ENCODE results near the gene IMPA2.
"Not testable (repeated sequence)": the region's sequence is repeated elsewhere in the genome, so short reads cannot be mapped to it uniquely, and the experiment has no call there.

Gene IMPA2

DNA sequence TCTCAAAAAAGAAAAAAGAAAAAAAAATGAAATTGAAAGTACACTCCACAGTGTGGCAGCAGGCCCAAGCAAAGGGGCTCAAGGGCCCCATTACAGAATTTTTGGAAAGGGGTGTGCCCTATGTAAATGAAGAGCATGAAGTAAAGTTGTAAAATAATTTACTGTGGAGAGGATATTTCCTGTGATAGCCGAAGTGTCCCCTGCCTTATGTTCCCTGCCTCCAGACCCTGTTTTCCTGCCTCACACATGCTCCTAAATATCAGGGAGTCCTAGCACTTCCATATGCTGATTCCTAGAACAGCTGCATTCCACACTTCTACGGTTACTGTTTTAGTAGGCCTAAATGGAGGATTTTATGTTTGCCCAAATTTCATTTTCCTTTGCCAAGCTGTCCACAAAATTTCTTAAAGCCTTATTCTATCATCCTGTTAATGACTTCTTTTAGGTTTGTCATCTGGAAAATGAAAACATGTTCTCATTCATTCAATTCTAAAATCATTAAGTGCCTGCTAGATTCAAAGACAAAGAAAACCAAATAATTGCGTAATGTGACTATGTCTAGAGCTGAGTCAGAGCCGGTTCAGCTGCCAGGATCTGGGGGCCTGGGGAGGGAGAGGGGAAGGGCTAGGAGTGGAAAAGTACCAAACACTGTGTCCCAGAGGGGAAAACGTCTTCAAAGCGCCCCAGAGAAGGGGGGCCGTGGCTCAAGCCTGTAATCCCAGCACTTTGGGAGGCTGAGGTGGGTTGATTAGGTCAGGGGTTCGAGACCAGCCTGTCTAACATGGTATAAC, 25.9 kb upstream of the IMPA2 start:
- H3K27ac ChIP-seq = no peak overlapping the region
- TF ChIP-seq, protein P1, sequence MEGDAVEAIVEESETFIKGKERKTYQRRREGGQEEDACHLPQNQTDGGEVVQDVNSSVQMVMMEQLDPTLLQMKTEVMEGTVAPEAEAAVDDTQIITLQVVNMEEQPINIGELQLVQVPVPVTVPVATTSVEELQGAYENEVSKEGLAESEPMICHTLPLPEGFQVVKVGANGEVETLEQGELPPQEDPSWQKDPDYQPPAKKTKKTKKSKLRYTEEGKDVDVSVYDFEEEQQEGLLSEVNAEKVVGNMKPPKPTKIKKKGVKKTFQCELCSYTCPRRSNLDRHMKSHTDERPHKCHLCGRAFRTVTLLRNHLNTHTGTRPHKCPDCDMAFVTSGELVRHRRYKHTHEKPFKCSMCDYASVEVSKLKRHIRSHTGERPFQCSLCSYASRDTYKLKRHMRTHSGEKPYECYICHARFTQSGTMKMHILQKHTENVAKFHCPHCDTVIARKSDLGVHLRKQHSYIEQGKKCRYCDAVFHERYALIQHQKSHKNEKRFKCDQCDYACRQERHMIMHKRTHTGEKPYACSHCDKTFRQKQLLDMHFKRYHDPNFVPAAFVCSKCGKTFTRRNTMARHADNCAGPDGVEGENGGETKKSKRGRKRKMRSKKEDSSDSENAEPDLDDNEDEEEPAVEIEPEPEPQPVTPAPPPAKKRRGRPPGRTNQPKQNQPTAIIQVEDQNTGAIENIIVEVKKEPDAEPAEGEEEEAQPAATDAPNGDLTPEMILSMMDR (conservative IDR thresholded peaks at IDR 0.05) = no peak

DNA sequence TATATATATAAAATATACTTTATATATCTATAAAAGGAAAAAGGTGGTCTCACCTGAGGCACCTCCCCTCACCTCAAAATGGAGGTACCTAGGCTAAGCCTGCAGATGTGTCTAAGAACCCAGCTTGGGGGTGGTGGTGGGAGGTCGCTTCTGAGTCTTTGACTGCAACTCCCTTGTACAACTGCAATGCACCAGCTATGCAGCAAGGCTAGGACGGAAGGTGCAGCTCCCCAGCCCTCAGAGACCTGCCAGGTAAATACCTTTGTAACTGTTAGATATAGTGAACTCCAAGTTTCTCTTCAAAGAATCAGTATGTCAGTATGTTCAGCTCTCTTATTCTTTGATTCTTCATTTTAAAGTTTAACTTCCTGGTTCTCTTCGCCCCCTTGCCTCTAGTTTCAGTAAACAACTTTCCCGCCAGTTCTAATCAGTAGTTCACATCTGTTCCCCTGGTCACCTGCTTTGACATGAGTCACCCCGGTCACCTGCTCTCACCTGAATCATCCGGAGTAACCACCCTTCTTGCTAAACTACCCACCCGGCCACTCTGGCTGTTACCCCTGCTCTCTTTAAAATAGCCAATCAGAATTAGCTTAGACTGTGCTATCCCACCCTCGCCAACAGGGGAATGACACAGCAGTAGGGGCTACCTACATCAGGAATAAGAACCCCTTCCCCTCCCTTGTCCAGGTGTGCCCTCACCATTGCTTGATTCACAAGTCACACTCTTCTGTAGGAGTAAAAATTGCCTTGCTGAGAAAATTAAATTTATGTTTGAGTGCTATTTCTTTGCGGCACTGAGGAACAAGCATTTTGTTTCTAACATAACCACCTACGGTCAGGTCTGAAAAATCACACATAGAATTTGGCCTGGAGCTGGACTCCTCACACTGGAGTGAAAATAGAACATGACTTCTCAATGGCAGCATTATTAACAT, 24.7 kb upstream of the IMPA2 start:
- no peak overlapping the region for H3K27ac ChIP-seq
- TF ChIP-seq, protein P1 (conservative IDR thresholded peaks at IDR 0.05) = no peak
- no peak for TF ChIP-seq ZFX (IDR thresholded peaks at IDR 0.05)

DNA sequence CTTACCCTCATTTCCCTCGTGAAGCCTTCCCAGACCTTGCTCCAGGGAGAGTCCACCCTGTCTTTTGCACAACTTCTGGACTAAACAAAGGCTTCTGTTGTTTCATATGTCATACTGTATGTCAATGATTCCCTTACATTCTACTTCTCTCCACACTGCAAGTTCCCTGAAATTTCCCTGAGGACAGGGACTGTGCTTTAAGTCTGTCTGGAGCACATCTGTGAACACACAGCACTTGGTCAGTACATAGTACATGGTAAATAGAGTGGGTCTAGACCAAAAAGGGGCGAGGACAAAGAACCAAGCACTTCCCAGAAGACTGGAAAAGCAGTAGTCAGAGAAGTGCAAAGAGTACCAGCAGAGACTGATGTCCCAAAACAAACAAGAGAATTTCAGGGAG, 23.7 kb upstream of the IMPA2 start:
- no peak overlapping the region for H3K27ac ChIP-seq
- TF ChIP-seq, protein P1 (conservative IDR thresholded peaks at IDR 0.05) = no peak
- no peak for TF ChIP-seq ZFX (IDR thresholded peaks at IDR 0.05)

DNA sequence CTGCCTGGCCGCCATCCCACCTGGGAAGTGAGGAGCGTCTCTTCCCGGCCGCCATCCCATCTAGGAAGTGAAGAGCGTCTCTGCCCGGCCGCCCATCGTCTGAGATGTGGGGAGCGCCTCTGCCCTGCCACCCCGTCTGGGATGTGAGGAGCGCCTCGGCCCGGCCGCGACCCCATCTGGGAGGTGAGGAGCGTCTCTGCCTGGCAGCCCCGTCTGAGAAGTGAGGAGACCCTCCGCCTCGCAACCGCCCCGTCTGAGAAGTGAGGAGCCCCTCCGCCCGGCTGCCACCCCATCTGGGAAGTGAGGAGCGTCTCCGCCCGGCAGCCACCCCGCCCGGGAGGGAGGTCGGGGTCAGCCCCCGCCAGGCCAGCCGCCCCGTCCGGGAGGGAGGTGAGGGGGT, 21.7 kb upstream of the IMPA2 start:
- not testable (repeated sequence) for H3K27ac ChIP-seq

DNA sequence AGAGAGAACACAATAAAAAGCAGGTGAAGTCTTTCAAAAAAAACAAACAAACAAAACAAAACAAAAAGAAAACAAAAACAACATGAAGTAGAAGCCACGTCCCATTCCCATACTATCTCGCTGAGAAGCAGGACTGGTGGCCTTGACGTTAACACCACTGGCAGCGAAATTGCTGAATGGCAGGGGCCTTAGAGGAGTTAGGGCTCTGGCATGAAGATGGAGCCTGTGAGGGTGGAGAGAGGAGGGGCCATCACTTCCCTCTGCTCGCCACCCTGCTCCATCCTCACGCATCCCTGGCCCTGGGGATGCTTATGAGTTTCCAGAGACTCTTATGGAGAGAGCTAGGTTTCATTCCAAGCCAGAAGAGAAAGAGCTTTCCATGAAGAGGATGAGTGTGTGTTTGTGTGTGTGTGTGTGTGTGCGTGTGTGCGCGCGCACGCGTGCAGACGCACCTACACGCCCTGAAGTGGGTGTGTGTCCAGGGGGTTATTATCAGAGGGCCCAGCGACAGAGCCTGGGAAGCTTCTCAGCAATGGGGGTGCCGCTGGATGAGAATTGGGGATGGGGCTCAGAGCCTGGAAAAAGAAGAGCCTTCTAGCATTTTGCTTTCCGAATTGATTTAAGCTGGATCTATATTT, 20.4 kb upstream of the IMPA2 start:
- H3K27ac ChIP-seq = no peak overlapping the region
- TF ChIP-seq, protein P1 (conservative IDR thresholded peaks at IDR 0.05) = no peak
- TF ChIP-seq ZFX (IDR thresholded peaks at IDR 0.05) = no peak

DNA sequence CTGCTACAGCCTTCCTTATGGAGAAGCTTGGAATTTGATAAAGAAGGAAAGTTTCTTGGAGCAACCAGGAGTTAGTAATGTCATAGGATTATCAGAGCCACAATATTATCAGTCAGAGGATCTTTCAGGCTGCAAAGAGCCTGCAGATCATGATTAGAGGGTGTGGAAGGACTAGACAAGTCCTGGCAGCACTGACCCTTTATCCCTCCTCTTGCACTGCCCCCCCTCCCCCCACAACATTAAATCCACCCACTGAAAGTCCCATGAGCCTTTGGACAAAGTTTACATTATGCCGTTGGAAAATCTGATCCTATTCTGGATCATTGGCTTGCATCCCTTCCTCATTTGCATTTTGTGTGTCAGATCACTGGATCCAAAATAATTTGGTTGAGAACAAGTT, 18.7 kb upstream of the IMPA2 start:
- TF ChIP-seq, protein P1 (conservative IDR thresholded peaks at IDR 0.05) = no peak
- TF ChIP-seq ZFX (IDR thresholded peaks at IDR 0.05) = no peak
- H3K27ac ChIP-seq = no peak overlapping the region

DNA sequence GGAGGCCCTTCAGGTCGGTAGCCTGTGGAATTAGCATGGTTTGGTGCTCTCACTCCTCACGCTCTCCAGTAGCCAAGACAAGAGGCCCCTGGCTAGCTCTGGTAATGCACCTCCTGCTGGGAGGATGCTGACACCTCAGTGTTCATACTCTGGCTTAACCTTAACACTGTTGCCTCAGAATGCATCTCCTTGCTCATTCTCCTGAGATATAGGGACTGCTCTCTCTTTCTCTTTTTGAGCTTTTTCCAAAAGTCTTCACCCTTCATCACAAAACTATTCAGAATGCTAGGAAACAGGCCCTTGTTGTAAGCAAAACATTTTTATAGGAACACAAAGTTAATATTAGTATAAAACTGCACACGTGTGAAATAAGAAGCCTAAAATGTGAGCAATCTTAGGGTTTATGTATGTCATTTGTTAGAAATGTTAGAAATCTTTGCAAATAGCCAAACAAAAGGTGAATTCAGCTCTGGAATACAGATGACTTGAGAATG, 17.3 kb upstream of the IMPA2 start:
- no peak overlapping the region for H3K27ac ChIP-seq

More for the DNA sequence above, 17.3 kb upstream of the IMPA2 start:
- no peak for TF ChIP-seq ZFX (IDR thresholded peaks at IDR 0.05)
- TF ChIP-seq, protein P1 (conservative IDR thresholded peaks at IDR 0.05) = no peak

All from C4-2B (cell line).